GM19099 (cell line): ENCODE results near the gene GNAZ.

Experiments used
- POLR2A ChIP-seq: IDR thresholded peaks from 3 replicates; pipeline ENCODE4 v1.6.1; 2011; ENCODE audit warnings: low read depth; ENCODE audit not compliant: insufficient read length; ENCODE audit errors: extremely low read depth

GNAZ gene

GRCh38 chr22:23059284-23059948 lies 10.9 kb upstream of the GNAZ start:
- TF ChIP-seq POLR2A, result no peak

GRCh38 chr22:23060612-23061400 lies 9.5 kb upstream of the GNAZ start:
- no peak for TF ChIP-seq POLR2A

- no peak for TF ChIP-seq POLR2A
Measured at GRCh38 chr22:23061471-23062280, 8.6 kb upstream of the GNAZ start.

GRCh38 chr22:23062616-23063538 lies 7.4 kb upstream of the GNAZ start:
- TF ChIP-seq POLR2A, result no peak

GRCh38 chr22:23063539-23064380 lies 6.6 kb upstream of the GNAZ start:
- TF ChIP-seq POLR2A, result no peak

- TF ChIP-seq POLR2A, result no peak
Measured at GRCh38 chr22:23064381-23065068, 5.8 kb upstream of the GNAZ start.

- no peak for TF ChIP-seq POLR2A
Measured at GRCh38 chr22:23065069-23065451, 5.3 kb upstream of the GNAZ start.

GRCh38 chr22:23065495-23066122 lies 4.7 kb upstream of the GNAZ start:
- TF ChIP-seq POLR2A, result no peak

GRCh38 chr22:23066200-23067022 lies 3.9 kb upstream of the GNAZ start:
- no peak for TF ChIP-seq POLR2A

GRCh38 chr22:23067023-23067650 lies 3.2 kb upstream of the GNAZ start:
- no peak for TF ChIP-seq POLR2A

GRCh38 chr22:23067691-23068090 lies 2.6 kb upstream of the GNAZ start:
- TF ChIP-seq POLR2A, result no peak
